ENCODE results near the gene PCDHGB2.
"Not testable (repeated sequence)": the region's sequence is repeated elsewhere in the genome, so short reads cannot be mapped to it uniquely, and the experiment has no call there.

PCDHGB2 gene

DNA sequence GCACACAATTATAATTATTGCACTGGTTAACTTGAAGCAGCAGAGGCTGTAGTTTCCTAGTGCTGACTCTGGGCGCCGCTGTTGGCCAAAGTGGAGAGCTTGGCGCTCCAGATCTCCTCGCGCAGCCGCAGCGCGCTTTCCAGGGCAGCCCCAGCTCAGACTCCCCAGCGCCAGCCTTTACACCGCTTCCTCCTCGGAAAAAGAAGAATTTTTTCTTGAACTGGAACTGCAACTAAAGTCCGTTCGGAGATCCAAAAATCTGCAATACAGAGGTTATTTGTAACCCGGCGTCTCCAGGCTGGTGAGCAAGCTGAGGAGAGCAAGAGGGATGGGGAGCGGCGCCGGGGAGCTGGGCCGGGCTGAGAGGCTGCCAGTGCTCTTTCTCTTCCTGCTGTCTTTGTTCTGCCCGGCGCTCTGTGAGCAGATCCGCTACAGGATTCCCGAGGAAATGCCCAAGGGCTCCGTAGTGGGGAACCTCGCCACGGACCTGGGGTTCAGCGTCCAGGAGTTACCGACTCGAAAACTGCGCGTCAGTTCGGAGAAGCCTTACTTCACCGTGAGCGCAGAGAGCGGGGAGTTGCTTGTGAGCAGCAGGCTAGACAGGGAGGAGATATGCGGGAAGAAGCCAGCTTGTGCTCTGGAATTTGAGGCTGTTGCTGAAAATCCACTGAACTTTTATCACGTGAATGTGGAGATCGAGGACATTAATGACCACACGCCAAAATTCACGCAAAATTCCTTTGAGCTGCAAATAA lies 27.9 kb downstream of the PCDHGB2 start, which contains the start of gene PCDHGB4:
Gene PCDHGB4, plus strand, starts transcription at position 142 of the 755 bp plus-strand sequence. Its CDS starts 187 bp downstream, at position 329.
- peak; percentile 42 for DNase-seq

GRCh38 chr5:141388661-141389060 lies 28.9 kb downstream of the PCDHGB2 start:
- DNase-seq, result no peak

GRCh38 chr5:141389153-141390042 lies 29.6 kb downstream of the PCDHGB2 start:
- no peak for DNase-seq

DNA sequence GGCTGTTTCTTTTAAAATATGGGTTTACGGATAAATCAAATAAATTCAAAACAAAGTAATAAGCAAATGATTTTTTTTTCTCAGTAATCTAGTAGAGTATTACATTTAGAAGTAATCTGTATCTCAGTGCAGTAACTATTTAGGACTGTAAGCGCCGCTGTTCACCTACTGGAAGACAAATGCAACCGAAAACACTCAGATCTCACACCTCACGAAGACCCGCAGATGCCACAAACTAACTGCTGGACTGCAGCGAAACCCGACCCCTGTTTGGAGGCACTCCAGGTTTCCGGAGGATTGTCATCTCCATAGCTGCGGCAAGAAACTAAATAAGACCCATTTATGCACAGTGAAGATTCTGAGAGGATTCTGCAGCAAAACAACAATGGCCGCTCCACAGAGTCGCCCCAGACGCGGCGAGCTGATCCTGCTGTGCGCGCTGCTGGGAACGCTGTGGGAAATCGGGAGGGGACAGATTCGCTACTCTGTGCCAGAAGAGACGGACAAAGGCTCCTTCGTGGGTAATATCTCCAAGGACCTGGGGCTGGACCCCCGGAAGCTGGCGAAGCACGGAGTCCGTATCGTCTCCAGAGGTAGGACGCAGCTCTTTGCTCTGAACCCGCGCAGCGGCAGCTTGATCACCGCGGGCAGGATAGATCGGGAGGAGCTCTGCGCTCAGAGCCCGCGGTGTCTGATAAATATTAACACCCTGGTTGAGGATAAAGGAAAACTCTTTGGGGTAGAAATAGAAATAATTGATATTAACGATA lies 32.8 kb downstream of the PCDHGB2 start, which contains the start of gene PCDHGA8:
Gene PCDHGA8, plus strand, starts transcription at position 205 of the 770 bp plus-strand sequence. Its CDS starts 181 bp downstream, at position 386.
- DNase-seq, result no peak

- no peak for DNase-seq
These were observed 33.5 kb downstream of the PCDHGB2 start for GRCh38 chr5:141393267-141393666.

GRCh38 chr5:141394401-141395187 lies 34.8 kb downstream of the PCDHGB2 start:
- DNase-seq, result not testable (repeated sequence)

DNA sequence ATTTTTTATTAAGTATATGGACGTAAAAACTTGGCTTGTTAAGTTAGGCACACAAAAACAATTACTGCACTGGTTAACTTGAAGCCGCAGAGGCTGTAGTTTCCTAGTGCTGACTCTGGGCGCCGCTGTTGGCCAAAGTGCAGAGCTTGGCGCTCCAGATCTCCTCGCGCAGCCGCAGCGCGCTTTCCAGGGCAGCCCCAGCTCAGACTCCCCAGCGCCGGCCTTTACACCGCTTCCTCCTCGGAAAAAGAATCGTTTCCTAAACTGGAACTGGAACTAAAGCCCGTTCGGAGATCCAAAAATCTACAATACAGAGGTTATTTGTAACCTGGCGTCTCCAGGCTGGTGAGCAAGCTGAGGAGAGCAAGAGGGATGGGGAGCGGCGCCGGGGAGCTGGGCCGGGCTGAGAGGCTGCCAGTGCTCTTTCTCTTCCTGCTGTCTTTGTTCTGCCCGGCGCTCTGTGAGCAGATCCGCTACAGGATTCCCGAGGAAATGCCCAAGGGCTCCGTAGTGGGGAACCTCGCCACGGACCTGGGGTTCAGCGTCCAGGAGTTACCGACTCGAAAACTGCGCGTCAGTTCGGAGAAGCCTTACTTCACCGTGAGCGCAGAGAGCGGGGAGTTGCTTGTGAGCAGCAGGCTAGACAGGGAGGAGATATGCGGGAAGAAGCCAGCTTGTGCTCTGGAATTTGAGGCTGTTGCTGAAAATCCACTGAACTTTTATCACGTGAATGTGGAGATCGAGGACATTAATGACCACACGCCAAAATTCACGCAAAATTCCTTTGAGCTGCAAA lies 38.2 kb downstream of the PCDHGB2 start, which contains the start of gene PCDHGB5:
Gene PCDHGB5, plus strand, starts transcription at position 192 of the 796 bp plus-strand sequence. Its CDS starts 181 bp downstream, at position 373.
- peak; percentile 44 for DNase-seq

GRCh38 chr5:141398608-141399007 lies 38.8 kb downstream of the PCDHGB2 start:
- no peak for DNase-seq

DNA sequence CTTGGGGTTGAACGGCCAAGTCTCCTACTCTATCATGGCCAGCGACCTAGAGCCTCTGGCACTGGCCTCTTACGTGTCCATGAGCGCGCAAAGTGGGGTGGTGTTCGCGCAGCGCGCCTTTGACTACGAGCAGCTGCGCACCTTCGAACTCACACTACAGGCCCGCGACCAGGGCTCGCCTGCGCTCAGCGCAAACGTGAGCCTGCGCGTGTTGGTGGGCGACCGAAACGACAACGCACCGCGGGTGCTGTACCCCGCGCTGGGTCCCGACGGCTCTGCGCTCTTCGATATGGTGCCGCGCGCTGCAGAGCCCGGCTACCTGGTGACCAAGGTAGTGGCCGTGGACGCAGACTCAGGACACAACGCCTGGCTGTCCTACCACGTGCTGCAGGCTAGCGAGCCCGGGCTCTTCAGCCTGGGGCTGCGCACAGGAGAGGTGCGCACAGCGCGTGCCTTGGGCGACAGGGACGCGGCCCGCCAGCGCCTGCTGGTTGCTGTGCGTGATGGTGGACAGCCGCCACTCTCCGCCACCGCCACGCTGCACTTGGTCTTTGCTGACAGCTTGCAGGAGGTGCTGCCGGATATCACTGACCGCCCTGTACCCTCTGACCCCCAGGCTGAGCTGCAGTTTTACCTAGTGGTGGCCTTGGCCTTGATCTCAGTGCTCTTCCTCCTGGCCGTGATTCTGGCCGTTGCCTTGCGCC lies 39.9 kb downstream of the PCDHGB2 start:
- no peak for DNase-seq

GRCh38 chr5:141402553-141403243 lies 42.9 kb downstream of the PCDHGB2 start, which contains the start of gene PCDHGA9:
Gene PCDHGA9 (plus strand): TSS chr5:141402778. CDS start chr5:141402953, 175 bp downstream.
- DNase-seq, result no peak

- DNase-seq, result no peak
These were observed 43.6 kb downstream of the PCDHGB2 start for GRCh38 chr5:141403387-141403786.

GRCh38 chr5:141407790-141408505 lies 48.2 kb downstream of the PCDHGB2 start, which contains the start of gene PCDHGB6:
Gene PCDHGB6 (plus strand): TSS chr5:141408021. CDS start chr5:141408203, 182 bp downstream.
- DNase-seq, result peak; percentile 50

- DNase-seq, result no peak
These were observed 50.0 kb downstream of the PCDHGB2 start for GRCh38 chr5:141409598-141410306.

DNA sequence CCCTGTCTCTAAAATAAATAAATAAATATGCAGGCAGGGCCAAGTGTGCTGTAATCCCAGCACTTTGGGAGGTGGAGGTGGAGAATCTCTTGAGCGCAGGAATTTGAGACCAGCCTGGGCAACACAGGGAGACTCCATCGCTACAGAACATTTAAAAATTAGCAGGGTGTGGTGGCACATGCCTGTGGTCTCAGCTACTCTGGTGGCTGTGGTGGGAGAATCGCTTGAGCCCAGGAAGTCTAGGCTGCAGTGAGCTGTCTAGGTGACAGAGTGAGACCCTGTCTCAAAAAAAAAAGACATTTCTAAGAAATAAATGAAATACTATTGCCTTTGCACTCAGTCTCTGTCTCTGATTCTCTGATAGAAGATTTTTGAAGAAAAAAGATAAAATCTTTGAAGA lies 51.8 kb downstream of the PCDHGB2 start:
- DNase-seq, result no peak

Measured in CD4-positive, alpha-beta T cell treated with Interleukin-10 for 1 hour (primary cell).